ENCODE measurements around the gene CMTR1. TPM values are rescaled to one million over a fixed set of nuclear protein-coding genes. Genes with fewer than 3 reads are reported as not detected.

Gene CMTR1
- total and polyA plus RNA-seq, 9 donors, result 27.3 to 35.3 (median 31.7) TPM

DNA sequence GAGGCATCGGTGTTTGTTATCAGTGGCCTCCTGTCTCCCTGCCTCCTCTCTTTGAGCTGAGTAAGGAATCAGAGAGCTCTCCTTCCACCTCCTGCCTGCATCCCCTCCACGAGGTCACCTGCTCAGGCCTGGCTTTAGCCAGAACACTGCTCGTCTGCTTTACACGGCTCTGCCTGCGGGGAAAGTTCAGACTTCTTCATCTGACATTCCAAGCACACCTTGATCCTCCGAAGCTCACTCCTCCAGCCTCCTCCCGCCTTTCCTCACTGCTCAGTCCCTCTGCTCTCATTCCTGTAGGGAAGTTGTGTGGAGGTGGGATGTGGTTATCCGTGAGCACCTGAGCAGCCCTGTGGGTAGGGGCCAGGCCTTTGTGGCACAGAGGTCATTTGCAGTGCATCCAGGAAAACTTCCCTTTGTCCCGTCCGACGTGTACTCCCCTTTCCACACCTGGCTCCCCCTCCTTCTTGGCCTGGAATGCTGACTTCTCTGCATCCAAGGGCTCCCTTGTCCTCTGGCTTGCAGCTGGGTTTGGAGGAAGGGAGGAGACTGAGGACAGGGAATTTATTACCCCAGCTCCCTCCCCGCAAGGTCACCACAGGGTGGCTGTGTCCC lies 79.5 kb downstream of the CMTR1 start:
- H3K9me3 ChIP-seq (replicated peaks; ENCODE audit: control insufficient read depth, low read depth, low read length), result no peaks in the 10 kb centered on the region
- no peaks in the 10 kb centered on the region for H3K36me3 ChIP-seq (ENCODE audit: control insufficient read depth, insufficient read depth, low read length)
- no peak for DNase-seq
- H3K4me1 ChIP-seq (ENCODE audit: control insufficient read depth, insufficient read depth, low read length), result peaks cover 4% of the 10 kb centered on the region
- 17% methylated on average over 6 of the region's 12 CpGs for WGBS (ENCODE audit: insufficient coverage)
- no peak overlapping the region for H3K4me3 ChIP-seq (ENCODE audit: low read length)
- no peak overlapping the region for H3K27ac ChIP-seq (ENCODE audit: low read length)
- H3K27me3 ChIP-seq (ENCODE audit: control insufficient read depth, insufficient read depth, low read length), result peaks cover 53% of the 10 kb centered on the region

DNA sequence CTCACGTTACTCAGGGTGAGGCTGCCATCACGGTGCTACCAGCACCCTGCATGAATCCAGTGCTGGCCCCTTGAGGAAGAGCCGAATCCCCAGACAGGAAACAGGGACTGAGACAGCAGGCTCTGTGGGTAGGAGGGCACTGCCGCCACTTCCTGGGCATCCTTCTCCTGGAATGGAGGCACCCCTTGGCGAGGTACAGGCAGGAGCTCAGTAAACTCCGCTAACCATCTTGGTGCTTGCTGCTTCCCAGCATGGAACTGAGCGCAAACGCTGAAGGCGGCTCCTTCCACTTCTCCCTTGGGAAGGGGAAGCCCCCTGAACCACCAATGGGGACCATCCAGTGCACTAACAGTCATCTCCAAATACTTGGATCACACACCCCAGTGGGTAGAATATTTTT lies 80.1 kb downstream of the CMTR1 start:
- H3K27ac ChIP-seq (ENCODE audit: low read length), result no peak overlapping the region
- no peaks in the 10 kb centered on the region for H3K36me3 ChIP-seq (ENCODE audit: control insufficient read depth, insufficient read depth, low read length)
- no peak overlapping the region for H3K4me3 ChIP-seq (ENCODE audit: low read length)
- H3K27me3 ChIP-seq (ENCODE audit: control insufficient read depth, insufficient read depth, low read length), result peaks cover 55% of the 10 kb centered on the region
- H3K4me1 ChIP-seq (ENCODE audit: control insufficient read depth, insufficient read depth, low read length), result peaks cover 4% of the 10 kb centered on the region
- no peak for DNase-seq
- H3K9me3 ChIP-seq (replicated peaks; ENCODE audit: control insufficient read depth, low read depth, low read length), result no peaks in the 10 kb centered on the region
- WGBS (ENCODE audit: insufficient coverage), result 44% methylated on average over 4 of the region's 9 CpGs

DNA sequence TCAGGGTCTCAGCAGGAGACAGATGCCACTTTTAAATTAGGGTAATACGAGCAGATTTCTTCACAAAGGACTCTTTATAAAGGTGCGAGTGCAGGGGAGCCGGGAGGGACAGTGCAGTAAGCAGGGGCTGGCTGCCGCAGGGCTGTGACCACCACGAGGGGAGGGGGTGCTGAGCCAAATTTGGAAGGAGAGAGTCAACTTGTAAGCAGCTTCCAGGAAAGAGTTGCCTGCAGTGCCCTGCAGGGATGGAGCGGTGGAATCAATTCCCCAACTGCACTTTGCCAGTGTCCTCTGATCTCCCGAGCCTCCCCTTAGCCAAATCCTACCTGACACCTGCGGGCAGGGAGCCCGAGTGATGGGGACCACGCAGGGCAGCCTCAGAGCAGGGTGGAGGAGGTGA lies 80.6 kb downstream of the CMTR1 start:
- H3K9me3 ChIP-seq (replicated peaks; ENCODE audit: control insufficient read depth, low read depth, low read length), result no peaks in the 10 kb centered on the region
- peaks cover 4% of the 10 kb centered on the region for H3K4me1 ChIP-seq (ENCODE audit: control insufficient read depth, insufficient read depth, low read length)
- no peak overlapping the region for H3K27ac ChIP-seq (ENCODE audit: low read length)
- no peak for DNase-seq
- no peak overlapping the region for H3K4me3 ChIP-seq (ENCODE audit: low read length)
- 24% methylated on average over 5 of the region's 10 CpGs for WGBS (ENCODE audit: insufficient coverage)
- H3K36me3 ChIP-seq (ENCODE audit: control insufficient read depth, insufficient read depth, low read length), result no peaks in the 10 kb centered on the region
- peaks cover 55% of the 10 kb centered on the region for H3K27me3 ChIP-seq (ENCODE audit: control insufficient read depth, insufficient read depth, low read length)

GRCh38 chr6:37514321-37514771 lies 81.3 kb downstream of the CMTR1 start:
- 43% methylated on average over 2 of the region's 5 CpGs for WGBS (ENCODE audit: insufficient coverage)
- no peaks in the 10 kb centered on the region for H3K9me3 ChIP-seq (replicated peaks; ENCODE audit: control insufficient read depth, low read depth, low read length)
- peaks cover 55% of the 10 kb centered on the region for H3K27me3 ChIP-seq (ENCODE audit: control insufficient read depth, insufficient read depth, low read length)
- H3K4me3 ChIP-seq (ENCODE audit: low read length), result no peak overlapping the region
- no peaks in the 10 kb centered on the region for H3K36me3 ChIP-seq (ENCODE audit: control insufficient read depth, insufficient read depth, low read length)
- H3K4me1 ChIP-seq (ENCODE audit: control insufficient read depth, insufficient read depth, low read length), result peaks cover 4% of the 10 kb centered on the region
- no peak overlapping the region for H3K27ac ChIP-seq (ENCODE audit: low read length)
- no peak for DNase-seq

- H3K36me3 ChIP-seq (ENCODE audit: control insufficient read depth, insufficient read depth, low read length), result no peaks in the 10 kb centered on the region
- H3K27ac ChIP-seq (ENCODE audit: low read length), result no peak overlapping the region
- no peak for DNase-seq
- H3K9me3 ChIP-seq (replicated peaks; ENCODE audit: control insufficient read depth, low read depth, low read length), result no peaks in the 10 kb centered on the region
- H3K4me3 ChIP-seq (ENCODE audit: low read length), result no peak overlapping the region
- peaks cover 55% of the 10 kb centered on the region for H3K27me3 ChIP-seq (ENCODE audit: control insufficient read depth, insufficient read depth, low read length)
- H3K4me1 ChIP-seq (ENCODE audit: control insufficient read depth, insufficient read depth, low read length), result peaks cover 4% of the 10 kb centered on the region
- 74% methylated on average over 4 of the region's 7 CpGs for WGBS (ENCODE audit: insufficient coverage)
Measured at GRCh38 chr6:37514837-37515236, 81.8 kb downstream of the CMTR1 start.

- H3K27me3 ChIP-seq (ENCODE audit: control insufficient read depth, insufficient read depth, low read length), result peaks cover 48% of the 10 kb centered on the region
- 50% methylated on average over 5 of the region's 9 CpGs for WGBS (ENCODE audit: insufficient coverage)
- H3K27ac ChIP-seq (ENCODE audit: low read length), result no peak overlapping the region
Measured at GRCh38 chr6:37515712-37516075, 82.7 kb downstream of the CMTR1 start.

GRCh38 chr6:37516076-37516919 lies 83.3 kb downstream of the CMTR1 start:
- Histone ChIP-seq H3K27me3 (ENCODE audit: control insufficient read depth, insufficient read depth, low read length) (peaks cover 46% of the 10 kb centered on the region), H3K27ac (ENCODE audit: low read length) (no peak overlapping the region), H3K4me1 (ENCODE audit: control insufficient read depth, insufficient read depth, low read length) (peaks cover 4% of the 10 kb centered on the region), H3K36me3 (ENCODE audit: control insufficient read depth, insufficient read depth, low read length) (no peaks in the 10 kb centered on the region), H3K4me3 (ENCODE audit: low read length) (no peak overlapping the region), H3K9me3 (replicated peaks; ENCODE audit: control insufficient read depth, low read depth, low read length) (no peaks in the 10 kb centered on the region)
- WGBS (ENCODE audit: insufficient coverage), result 38% methylated on average over 13 of the region's 18 CpGs
- DNase-seq, result no peak

More at GRCh38 chr6:37515712-37516075, 82.7 kb downstream of the CMTR1 start:
- H3K9me3 ChIP-seq (replicated peaks; ENCODE audit: control insufficient read depth, low read depth, low read length), result no peaks in the 10 kb centered on the region
- H3K36me3 ChIP-seq (ENCODE audit: control insufficient read depth, insufficient read depth, low read length), result no peaks in the 10 kb centered on the region
- DNase-seq, result no peak
- peaks cover 4% of the 10 kb centered on the region for H3K4me1 ChIP-seq (ENCODE audit: control insufficient read depth, insufficient read depth, low read length)
- H3K4me3 ChIP-seq (ENCODE audit: low read length), result no peak overlapping the region

GRCh38 chr6:37516920-37517405 lies 83.9 kb downstream of the CMTR1 start:
- H3K27me3 ChIP-seq (ENCODE audit: control insufficient read depth, insufficient read depth, low read length), result peaks cover 40% of the 10 kb centered on the region
- no peak overlapping the region for H3K4me3 ChIP-seq (ENCODE audit: low read length)
- H3K9me3 ChIP-seq (replicated peaks; ENCODE audit: control insufficient read depth, low read depth, low read length), result no peaks in the 10 kb centered on the region
- WGBS (ENCODE audit: insufficient coverage), result 51% methylated on average over 12 of the region's 16 CpGs
- peaks cover 4% of the 10 kb centered on the region for H3K4me1 ChIP-seq (ENCODE audit: control insufficient read depth, insufficient read depth, low read length)
- H3K27ac ChIP-seq (ENCODE audit: low read length), result no peak overlapping the region
- no peak for DNase-seq
- H3K36me3 ChIP-seq (ENCODE audit: control insufficient read depth, insufficient read depth, low read length), result no peaks in the 10 kb centered on the region

- Histone ChIP-seq H3K9me3 (replicated peaks; ENCODE audit: control insufficient read depth, low read depth, low read length) (no peaks in the 10 kb centered on the region), H3K36me3 (ENCODE audit: control insufficient read depth, insufficient read depth, low read length) (no peaks in the 10 kb centered on the region), H3K27ac (ENCODE audit: low read length) (no peak overlapping the region), H3K27me3 (ENCODE audit: control insufficient read depth, insufficient read depth, low read length) (peaks cover 36% of the 10 kb centered on the region), H3K4me1 (ENCODE audit: control insufficient read depth, insufficient read depth, low read length) (peaks cover 4% of the 10 kb centered on the region), H3K4me3 (ENCODE audit: low read length) (no peak overlapping the region)
- DNase-seq, result no peak
- WGBS (ENCODE audit: insufficient coverage), result 62% methylated on average over 5 of the region's 11 CpGs
Measured at GRCh38 chr6:37517411-37517812, 84.4 kb downstream of the CMTR1 start.

GRCh38 chr6:37518116-37518515 lies 85.1 kb downstream of the CMTR1 start:
- WGBS (ENCODE audit: insufficient coverage), result 71% methylated on average over 5 of the region's 6 CpGs
- H3K4me3 ChIP-seq (ENCODE audit: low read length), result no peak overlapping the region
- no peaks in the 10 kb centered on the region for H3K36me3 ChIP-seq (ENCODE audit: control insufficient read depth, insufficient read depth, low read length)

More at GRCh38 chr6:37518116-37518515, 85.1 kb downstream of the CMTR1 start:
- Histone ChIP-seq H3K27ac (ENCODE audit: low read length) (no peak overlapping the region), H3K9me3 (replicated peaks; ENCODE audit: control insufficient read depth, low read depth, low read length) (no peaks in the 10 kb centered on the region), H3K4me1 (ENCODE audit: control insufficient read depth, insufficient read depth, low read length) (peaks cover 4% of the 10 kb centered on the region), H3K27me3 (ENCODE audit: control insufficient read depth, insufficient read depth, low read length) (peaks cover 35% of the 10 kb centered on the region)
- DNase-seq, result no peak

Measured in muscle of leg (tissue), 11 donors.